ENCODE results near the gene ING4. TPM values are rescaled to one million over a fixed set of nuclear protein-coding genes. Genes with fewer than 3 reads are reported as not detected.

ING4 gene
- total RNA-seq, 4 donors from 2014 or later, result 53.2 to 85.0 (median 70.6) TPM

- Histone ChIP-seq H3K36me3 (peaks cover 21% of the 10 kb centered on the region), H3K27me3 (no peaks in the 10 kb centered on the region), H3K9me3 (no peaks in the 10 kb centered on the region), H3K4me1 (peaks cover 22% of the 10 kb centered on the region), H3K4me3 (no peak overlapping the region), H3K27ac (no peak overlapping the region)
- WGBS, result 68% methylated on average over 6 of the region's 6 CpGs
- no peak for TF ChIP-seq POLR2AphosphoS5 (IDR thresholded peaks at IDR 0.05)
- peak in 1 of 2 donors; percentile 6 for TF ChIP-seq CTCF (IDR thresholded peaks at IDR 0.05)
- DNase-seq (ENCODE audit: low spot score in 2 of 2), result no peak
Observed at GRCh38 chr12:6684609-6685008, 21.7 kb upstream of the ING4 start.

- H3K4me1 ChIP-seq, result no peaks in the 10 kb centered on the region
- no peak overlapping the region for H3K4me3 ChIP-seq
- WGBS, result 92% methylated on average over 5 of the region's 5 CpGs
- no peak for DNase-seq (ENCODE audit: low spot score in 2 of 2)
- TF ChIP-seq POLR2A (IDR thresholded peaks at IDR 0.05) (no peak), EP300 (IDR thresholded peaks at IDR 0.05) (no peak), CTCF (IDR thresholded peaks at IDR 0.05) (no peak), POLR2AphosphoS5 (IDR thresholded peaks at IDR 0.05) (no peak)
- peaks cover 88% of the 10 kb centered on the region for H3K36me3 ChIP-seq
- H3K9me3 ChIP-seq, result no peaks in the 10 kb centered on the region
- H3K27me3 ChIP-seq, result no peaks in the 10 kb centered on the region
- H3K27ac ChIP-seq, result no peak overlapping the region
Observed at GRCh38 chr12:6676962-6677361, 14.0 kb upstream of the ING4 start.

GRCh38 chr12:6672143-6672542 is 9.2 kb upstream of the ING4 start:
- Histone ChIP-seq H3K9me3 (no peaks in the 10 kb centered on the region), H3K27me3 (no peaks in the 10 kb centered on the region), H3K27ac (no peak overlapping the region), H3K4me3 (no peak overlapping the region), H3K4me1 (no peaks in the 10 kb centered on the region), H3K36me3 (peaks cover 100% of the 10 kb centered on the region)
- 95% methylated on average over 16 of the region's 18 CpGs for WGBS
- no peak for TF ChIP-seq POLR2A (IDR thresholded peaks at IDR 0.05)
- TF ChIP-seq EP300 (IDR thresholded peaks at IDR 0.05), result no peak
- no peak for TF ChIP-seq CTCF (IDR thresholded peaks at IDR 0.05)
- no peak for TF ChIP-seq POLR2AphosphoS5 (IDR thresholded peaks at IDR 0.05)
- no peak for DNase-seq (ENCODE audit: low spot score in 2 of 2)

GRCh38 chr12:6667559-6668210 is 4.8 kb upstream of the ING4 start:
- Histone ChIP-seq H3K36me3 (peaks cover 61% of the 10 kb centered on the region), H3K27me3 (no peaks in the 10 kb centered on the region), H3K4me1 (no peaks in the 10 kb centered on the region), H3K9me3 (no peaks in the 10 kb centered on the region), H3K4me3 (no peak overlapping the region), H3K27ac (no peak overlapping the region)
- TF ChIP-seq CTCF (IDR thresholded peaks at IDR 0.05), result no peak
- no peak for TF ChIP-seq POLR2AphosphoS5 (IDR thresholded peaks at IDR 0.05)
- no peak for TF ChIP-seq EP300 (IDR thresholded peaks at IDR 0.05)
- TF ChIP-seq POLR2A (IDR thresholded peaks at IDR 0.05), result no peak
- no peak for DNase-seq (ENCODE audit: low spot score in 2 of 2)
- 83% methylated on average over 5 of the region's 8 CpGs for WGBS

GRCh38 chr12:6666211-6666610 is 3.3 kb upstream of the ING4 start:
- Histone ChIP-seq H3K4me1 (peaks cover 11% of the 10 kb centered on the region), H3K9me3 (no peaks in the 10 kb centered on the region), H3K27me3 (no peaks in the 10 kb centered on the region), H3K27ac (no peak overlapping the region), H3K4me3 (no peak overlapping the region), H3K36me3 (peaks cover 46% of the 10 kb centered on the region)
- TF ChIP-seq EP300 (IDR thresholded peaks at IDR 0.05) (no peak), POLR2A (IDR thresholded peaks at IDR 0.05) (no peak), POLR2AphosphoS5 (IDR thresholded peaks at IDR 0.05) (no peak), CTCF (IDR thresholded peaks at IDR 0.05) (no peak)
- DNase-seq (ENCODE audit: low spot score in 2 of 2), result no peak
- 93% methylated on average over 2 of the region's 2 CpGs for WGBS
